AG04450 (cell line): ENCODE measurements around the gene GABRG1. TPM values are rescaled to one million over a fixed set of nuclear protein-coding genes. Genes with fewer than 3 reads are reported as not detected.

Source experiments
- CTCF ChIA-PET: fragments of 300-600, 350-600 bp; formaldehyde crosslinking; extraction: SDS; loops from one replicate; lab custom pipeline; 2022; ENCODE audit warnings: antibody characterized with exemption, inconsistent platforms; lab: Charles Lee
- POLR2A ChIA-PET: fragments of 350-600 bp; formaldehyde crosslinking; extraction: SDS; loops from one replicate; lab custom pipeline; 2021; ENCODE audit warnings: antibody characterized with exemption, inconsistent platforms; lab: Yijun Ruan, JAX
- DNase-seq: peaks from one replicate; pipeline ENCODE4 v3.0.0-alpha.2; 2011; ENCODE audit warnings: low read depth, low spot score
- H3K27ac ChIP-seq: one replicate; pipeline ENCODE4 v1.5.1; 2012; ENCODE audit warnings: low read depth, low read length, control low read depth
- H3K27me3 ChIP-seq: one replicate; pipeline ENCODE4 v1.6.0; 2012; ENCODE audit warnings: low read length; ENCODE audit not compliant: control insufficient read depth, insufficient read depth
- H3K4me3 ChIP-seq: 2 replicates; pipeline ENCODE4 v1.5.1; 2011; ENCODE audit warnings: mild to moderate bottlenecking, low read depth, low read length, control low read depth
- H3K9me3 ChIP-seq: 2 replicates; pipeline ENCODE4 v1.5.1; 2012; ENCODE audit warnings: low read length; ENCODE audit not compliant: control insufficient read depth, insufficient read depth
- CTCF ChIP-seq: IDR thresholded peaks from 2 replicates; pipeline ENCODE4 v1.5.1; 2011; ENCODE audit warnings: low read depth, low read length, control low read depth, inconsistent platforms
- polyA minus RNA-seq: library from RNA; depleted of rRNA, polyadenylated mRNA; stranded (reverse); fragments of >200 nt; gene quantifications from 2 replicates; pipeline ENCODE4 v1.2.3, GENCODE V29; 2011; rRNA and poly(A)+ RNA removed
- polyA plus RNA-seq: library from polyadenylated mRNA; depleted of rRNA; stranded (reverse); fragments of >200 nt; gene quantifications from 2 replicates; pipeline ENCODE4 v1.2.3, GENCODE V29; 2011; rRNA removed

GABRG1 gene
- polyA plus RNA-seq = not detected in 2 replicates
- not detected in 2 replicates for polyA minus RNA-seq

GRCh38 chr4:46123913-46124755 lies at the start of gene GABRG1:
GABRG1 (minus strand) TSS chr4:46124054; CDS start chr4:46123913, 141 bp downstream.
- ChIA-PET CTCF (no interaction called here), POLR2A (no interaction called here)
- H3K27me3 ChIP-seq = no peaks in the 10 kb centered on the region
- no peak within 1 kb of the TSS for H3K4me3 ChIP-seq
- no peak within 1 kb of the TSS for H3K27ac ChIP-seq
- H3K9me3 ChIP-seq = no peaks in the 10 kb centered on the region; the same call in 1 of the 2 replicates
- DNase-seq = no peak
- TF ChIP-seq CTCF = no peak

GRCh38 chr4:46146993-46147392 lies 23.1 kb upstream of the GABRG1 start:
- CTCF ChIA-PET = no interaction called here
- H3K4me3 ChIP-seq = no peak overlapping the region
- no peaks in the 10 kb centered on the region for H3K27me3 ChIP-seq
- H3K9me3 ChIP-seq = peaks cover 20% of the 10 kb centered on the region
- TF ChIP-seq CTCF = no peak
- H3K27ac ChIP-seq = no peak overlapping the region
- POLR2A ChIA-PET = no interaction called here
- no peak for DNase-seq

DNA sequence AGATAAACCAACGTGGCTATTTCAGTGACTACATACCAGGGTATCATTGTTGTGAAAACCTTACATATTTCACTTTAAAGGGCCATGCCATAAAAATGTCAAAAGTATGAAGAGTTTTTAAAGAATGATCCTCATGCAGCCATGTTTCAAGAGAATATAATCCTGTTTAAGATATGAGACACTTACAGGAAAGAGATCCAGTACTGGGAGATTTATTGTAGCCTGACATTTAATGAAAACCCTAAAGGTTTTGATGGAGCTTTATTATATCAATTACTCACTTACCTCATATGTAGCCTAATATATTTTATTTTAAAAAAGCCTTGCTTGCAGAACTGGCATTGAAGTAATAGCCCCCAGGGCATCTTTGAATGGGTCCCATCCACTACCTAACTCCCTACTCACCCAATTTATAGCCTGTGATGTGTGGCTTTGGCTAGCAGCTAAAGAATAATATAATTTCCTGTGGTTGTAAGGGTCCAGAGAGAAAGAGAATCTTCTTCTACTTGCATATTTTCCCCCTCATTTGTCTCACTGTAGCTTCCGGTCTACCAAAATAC lies 7.7 kb upstream of the GABRG1 start:
- Histone ChIP-seq H3K27ac (no peak overlapping the region), H3K9me3 (no peaks in the 10 kb centered on the region), H3K4me3 (no peak overlapping the region), H3K27me3 (no peaks in the 10 kb centered on the region)
- ChIA-PET POLR2A (no interaction called here), CTCF (interaction anchor here (0.6 kb wide), 1 partner anchor 755 kb away, joined by 6 read pairs; no protein-coding TSS in a partner anchor)
- no peak for DNase-seq
- TF ChIP-seq CTCF = no peak

DNA sequence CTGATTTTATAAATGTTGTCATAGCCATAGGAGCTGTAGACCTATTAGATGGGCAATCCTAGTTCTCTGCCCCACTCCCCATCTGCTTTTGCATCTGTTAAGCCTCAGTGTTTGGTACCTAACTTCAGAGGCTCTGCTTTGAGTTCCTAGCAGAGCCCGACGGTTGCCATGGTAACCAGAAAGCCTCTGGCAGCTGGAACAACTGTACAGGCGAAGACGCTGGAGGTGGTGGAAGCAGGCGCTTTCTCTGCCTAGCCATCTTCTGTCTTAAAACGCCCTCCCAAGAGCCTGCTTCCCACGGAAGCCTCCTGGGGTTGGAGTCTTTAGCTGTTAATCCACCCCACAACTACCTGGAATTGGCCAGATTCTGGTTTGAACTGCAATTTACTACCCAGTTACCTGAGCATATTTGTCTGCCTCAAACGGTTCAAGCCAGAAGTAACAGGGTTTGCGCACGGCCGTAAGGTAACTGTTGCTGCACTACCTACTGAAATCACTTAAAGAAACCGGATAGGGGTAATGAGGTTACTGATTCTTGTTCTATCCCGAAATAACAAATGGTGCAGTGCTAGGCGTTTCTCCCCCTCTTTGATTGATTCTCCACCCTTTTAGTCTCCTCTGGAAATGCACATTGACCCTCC lies 1.0 kb upstream of the GABRG1 start:
- no peak for TF ChIP-seq CTCF
- ChIA-PET POLR2A (no interaction called here), CTCF (no interaction called here)
- Histone ChIP-seq H3K9me3 (no peaks in the 10 kb centered on the region; the same call in 1 of the 2 replicates), H3K4me3 (no peak overlapping the region), H3K27me3 (no peaks in the 10 kb centered on the region), H3K27ac (no peak overlapping the region)
- no peak for DNase-seq

DNA sequence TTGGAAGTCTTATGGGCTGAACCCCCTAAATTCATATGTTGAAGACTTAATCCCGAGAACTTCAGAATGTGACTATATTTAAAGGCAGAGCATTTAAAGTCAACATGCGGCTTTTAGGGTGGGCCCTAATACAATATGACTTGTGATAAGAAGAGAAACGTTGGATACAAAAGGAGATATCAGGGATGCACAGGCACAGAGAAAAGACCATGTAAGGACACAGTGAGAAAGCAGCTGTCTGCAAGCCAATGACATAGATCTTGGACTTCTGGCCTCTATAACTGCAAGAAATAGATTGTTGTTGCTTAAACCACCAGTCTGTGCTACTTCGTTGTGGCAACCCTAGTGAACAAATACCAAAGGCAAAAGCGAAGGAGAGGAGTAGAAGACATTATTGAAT lies 42.2 kb downstream of the GABRG1 start:
- Histone ChIP-seq H3K27ac (no peak overlapping the region), H3K27me3 (no peaks in the 10 kb centered on the region), H3K9me3 (no peaks in the 10 kb centered on the region), H3K4me3 (no peak overlapping the region)
- ChIA-PET POLR2A (no interaction called here), CTCF (no interaction called here)
- no peak for DNase-seq
- no peak for TF ChIP-seq CTCF
